ENCODE measurements around the gene SLC6A12. TPM values are rescaled to one million over a fixed set of nuclear protein-coding genes. Genes with fewer than 3 reads are reported as not detected.

Gene SLC6A12
- total RNA-seq, 4 donors from 2014 or later, result 0.28 to 2.4 TPM; not detected in 2

DNA sequence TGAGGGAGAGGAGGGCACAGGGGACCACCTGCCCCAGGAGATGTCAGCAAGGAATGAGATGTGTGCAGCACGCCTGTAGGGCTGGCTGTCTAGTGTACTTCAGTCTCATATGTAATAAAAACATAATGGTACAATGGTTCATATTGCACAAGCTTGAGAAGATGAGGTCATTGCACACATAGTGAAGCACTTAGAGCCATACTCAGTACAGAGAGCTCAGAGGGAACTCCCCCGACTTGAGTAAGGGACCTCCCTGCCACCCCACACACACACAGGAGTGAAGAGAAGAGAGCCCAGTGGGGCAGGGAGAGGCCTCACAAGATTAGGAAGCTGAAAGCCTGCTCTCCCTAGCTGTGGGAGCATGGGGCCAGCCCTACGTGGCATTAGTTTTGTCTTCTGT, 61.5 kb downstream of the SLC6A12 start:
- no peaks in the 10 kb centered on the region for H3K36me3 ChIP-seq
- no peak for TF ChIP-seq POLR2A (IDR thresholded peaks at IDR 0.05)
- TF ChIP-seq CTCF (IDR thresholded peaks at IDR 0.05), result no peak
- intact Hi-C loops (cut with DNase I; ENCODE audit: low total_unique reads), result no loop called here
- H3K4me1 ChIP-seq, result no peaks in the 10 kb centered on the region
- H3K4me3 ChIP-seq, result no peak overlapping the region
- no peaks in the 10 kb centered on the region for H3K9me3 ChIP-seq
- no peaks in the 10 kb centered on the region for H3K27me3 ChIP-seq
- H3K27ac ChIP-seq, result no peak overlapping the region
- DNase-seq, result no peak

DNA sequence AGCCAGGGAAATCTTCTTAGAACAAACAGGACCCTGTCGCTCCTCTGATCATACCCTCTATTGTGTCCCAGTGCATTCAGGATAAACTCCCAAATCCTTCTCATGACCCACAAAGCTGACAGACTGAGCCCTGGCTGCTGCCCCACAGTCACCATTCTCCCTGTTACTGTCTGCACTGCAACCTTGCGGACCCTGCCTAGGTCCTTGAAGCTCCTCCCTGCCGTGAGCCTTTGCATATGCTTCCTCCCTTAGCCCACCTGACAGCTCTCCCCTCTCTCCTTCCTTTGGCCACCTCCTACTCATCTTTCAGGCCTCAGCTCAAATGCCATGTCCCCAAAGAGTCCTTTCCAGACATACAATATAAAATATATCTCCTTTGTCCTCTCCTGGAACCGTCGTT, 62.4 kb downstream of the SLC6A12 start:
- intact Hi-C loops (cut with DNase I; ENCODE audit: low total_unique reads), result no loop called here
- Histone ChIP-seq H3K27ac (no peak overlapping the region), H3K36me3 (no peaks in the 10 kb centered on the region), H3K4me3 (no peak overlapping the region), H3K27me3 (no peaks in the 10 kb centered on the region), H3K4me1 (no peaks in the 10 kb centered on the region), H3K9me3 (no peaks in the 10 kb centered on the region)
- no peak for TF ChIP-seq CTCF (IDR thresholded peaks at IDR 0.05)
- no peak for TF ChIP-seq POLR2A (IDR thresholded peaks at IDR 0.05)
- DNase-seq, result no peak

DNA sequence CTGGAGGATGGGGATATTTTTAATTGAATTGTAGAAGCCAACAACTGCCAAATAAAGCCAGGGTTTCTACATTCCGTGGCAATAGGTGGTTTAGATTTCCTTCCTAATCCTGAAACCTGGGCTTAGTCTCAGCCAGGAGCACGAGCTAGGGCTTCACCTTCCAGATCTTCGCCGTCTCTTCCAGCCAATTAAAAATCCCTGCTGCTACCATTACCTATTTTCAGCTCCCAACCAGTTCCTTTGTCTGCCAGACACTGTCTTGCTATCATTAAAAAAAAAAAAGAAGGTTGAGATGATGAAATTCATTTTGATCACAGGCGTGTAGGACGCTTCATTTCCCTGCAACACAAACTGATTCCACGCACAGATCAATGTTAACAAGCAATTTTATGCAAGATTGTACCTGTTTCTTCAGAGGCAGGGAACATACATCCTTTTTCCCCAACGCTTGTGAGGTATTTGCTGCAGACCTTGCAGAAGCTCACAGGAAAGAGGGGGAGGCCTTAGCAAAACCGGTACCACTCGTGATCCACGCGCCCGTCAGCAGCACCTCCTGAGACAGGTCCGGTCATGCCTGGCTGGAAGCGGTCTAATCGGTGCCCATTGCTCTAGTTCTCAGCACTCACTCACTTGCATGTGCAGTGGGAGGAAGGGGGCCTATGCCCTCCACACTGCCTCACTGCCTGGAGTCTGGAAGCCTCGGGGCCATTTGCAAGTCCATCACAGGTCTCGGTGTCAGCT, 65.1 kb downstream of the SLC6A12 start:
- intact Hi-C loops (cut with DNase I; ENCODE audit: low total_unique reads), result no loop called here
- TF ChIP-seq CTCF (IDR thresholded peaks at IDR 0.05), result no peak
- no peak for TF ChIP-seq POLR2A (IDR thresholded peaks at IDR 0.05)
- H3K9me3 ChIP-seq, result no peaks in the 10 kb centered on the region

GRCh38 chr12:147242-147641, 66.7 kb downstream of the SLC6A12 start:
- intact Hi-C loops (cut with DNase I; ENCODE audit: low total_unique reads), result no loop called here

More for the DNA sequence above, 65.1 kb downstream of the SLC6A12 start:
- Histone ChIP-seq H3K36me3 (no peaks in the 10 kb centered on the region), H3K4me3 (no peak overlapping the region), H3K4me1 (no peaks in the 10 kb centered on the region), H3K27me3 (no peaks in the 10 kb centered on the region), H3K27ac (no peak overlapping the region)
- no peak for DNase-seq

More at GRCh38 chr12:147242-147641, 66.7 kb downstream of the SLC6A12 start:
- no peaks in the 10 kb centered on the region for H3K27me3 ChIP-seq
- H3K4me3 ChIP-seq, result no peak overlapping the region
- H3K27ac ChIP-seq, result no peak overlapping the region
- H3K9me3 ChIP-seq, result no peaks in the 10 kb centered on the region
- TF ChIP-seq CTCF (IDR thresholded peaks at IDR 0.05) (no peak), POLR2A (IDR thresholded peaks at IDR 0.05) (no peak)
- H3K4me1 ChIP-seq, result no peaks in the 10 kb centered on the region
- no peak for DNase-seq
- no peaks in the 10 kb centered on the region for H3K36me3 ChIP-seq

All from uterus (tissue), 4 donors.